DND-41 (cell line): ENCODE results near the gene C19orf33.

Source experiments
- CTCF ChIP-seq: IDR thresholded peaks from 2 replicates; pipeline ENCODE4 v1.5.1; 2012; ENCODE audit warnings: borderline replicate concordance, low read length, moderate library complexity, mild to moderate bottlenecking; ENCODE audit not compliant: poor library complexity, severe bottlenecking; ENCODE audit errors: extremely low read depth
- EZH2 ChIP-seq: IDR thresholded peaks from 3 replicates; pipeline ENCODE4 v1.6.1; 2012; ENCODE audit warnings: borderline replicate concordance, low read depth, mild to moderate bottlenecking, moderate library complexity, low read length, inconsistent platforms; ENCODE audit not compliant: severe bottlenecking

GRCh38 chr19:38263689-38264485, 40.2 kb upstream of the C19orf33 start:
- TF ChIP-seq CTCF (no peak), EZH2 (no peak)
